Skeletal muscle tissue (tissue), 4 donors: ENCODE results near the gene NAIF1. TPM values are rescaled to one million over a fixed set of nuclear protein-coding genes. Genes with fewer than 3 reads are reported as not detected.
"Not testable (repeated sequence)": the region's sequence is repeated elsewhere in the genome, so short reads cannot be mapped to it uniquely, and the experiment has no call there.

Source experiments
- H3K27ac ChIP-seq: one replicate; pipeline ENCODE4 v1.7.0; 2013; ENCODE audit warnings: mild to moderate bottlenecking, low read depth, low read length, inconsistent platforms
- H3K27me3 ChIP-seq, 3 donors: one replicate each; pipeline ENCODE4 v1.7.0; 2013; ENCODE audit warnings: low read length in 3 of 3; ENCODE audit not compliant: control insufficient read depth in 3 of 3, insufficient read depth in 3 of 3
- H3K36me3 ChIP-seq, 3 donors: one replicate each; pipeline ENCODE4 v1.7.0; 2013; ENCODE audit warnings: low read length in 3 of 3; ENCODE audit not compliant: control insufficient read depth in 3 of 3, insufficient read depth in 3 of 3
- H3K4me1 ChIP-seq, 3 donors: one replicate each; pipeline ENCODE4 v1.7.0; 2013; ENCODE audit warnings: low read length in 3 of 3, mild to moderate bottlenecking in 3 of 3; ENCODE audit not compliant: control insufficient read depth in 3 of 3, insufficient read depth in 3 of 3
- H3K4me3 ChIP-seq, 3 donors: one replicate each; pipeline ENCODE4 v1.7.0; 2013; ENCODE audit warnings: low read length in 3 of 3
- H3K9ac ChIP-seq, 3 donors: one replicate each; pipeline ENCODE4 v1.7.0; 2013; ENCODE audit warnings: low read length in 3 of 3, mild to moderate bottlenecking in 3 of 3, moderate library complexity in 2 of 3, low read depth in 1 of 3
- H3K9me3 ChIP-seq, 3 donors: one replicate each; pipeline ENCODE4 v1.7.0; 2013; ENCODE audit warnings: low read length in 3 of 3; ENCODE audit not compliant: control insufficient read depth in 3 of 3
- total RNA-seq: library from RNA; depleted of rRNA; stranded (reverse); fragments of >200 nt; gene quantifications from one replicate; pipeline ENCODE4 v1.2.3, GENCODE V29; 2014
- donor health status: Osteomylitis.

NAIF1 gene, protein sequence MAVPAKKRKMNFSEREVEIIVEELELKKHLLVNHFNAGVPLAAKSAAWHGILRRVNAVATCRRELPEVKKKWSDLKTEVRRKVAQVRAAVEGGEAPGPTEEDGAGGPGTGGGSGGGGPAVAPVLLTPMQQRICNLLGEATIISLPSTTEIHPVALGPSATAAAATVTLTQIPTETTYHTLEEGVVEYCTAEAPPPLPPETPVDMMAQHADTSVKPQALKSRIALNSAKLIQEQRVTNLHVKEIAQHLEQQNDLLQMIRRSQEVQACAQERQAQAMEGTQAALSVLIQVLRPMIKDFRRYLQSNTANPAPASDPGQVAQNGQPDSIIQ
- total RNA-seq, result 8.9 TPM

DNA sequence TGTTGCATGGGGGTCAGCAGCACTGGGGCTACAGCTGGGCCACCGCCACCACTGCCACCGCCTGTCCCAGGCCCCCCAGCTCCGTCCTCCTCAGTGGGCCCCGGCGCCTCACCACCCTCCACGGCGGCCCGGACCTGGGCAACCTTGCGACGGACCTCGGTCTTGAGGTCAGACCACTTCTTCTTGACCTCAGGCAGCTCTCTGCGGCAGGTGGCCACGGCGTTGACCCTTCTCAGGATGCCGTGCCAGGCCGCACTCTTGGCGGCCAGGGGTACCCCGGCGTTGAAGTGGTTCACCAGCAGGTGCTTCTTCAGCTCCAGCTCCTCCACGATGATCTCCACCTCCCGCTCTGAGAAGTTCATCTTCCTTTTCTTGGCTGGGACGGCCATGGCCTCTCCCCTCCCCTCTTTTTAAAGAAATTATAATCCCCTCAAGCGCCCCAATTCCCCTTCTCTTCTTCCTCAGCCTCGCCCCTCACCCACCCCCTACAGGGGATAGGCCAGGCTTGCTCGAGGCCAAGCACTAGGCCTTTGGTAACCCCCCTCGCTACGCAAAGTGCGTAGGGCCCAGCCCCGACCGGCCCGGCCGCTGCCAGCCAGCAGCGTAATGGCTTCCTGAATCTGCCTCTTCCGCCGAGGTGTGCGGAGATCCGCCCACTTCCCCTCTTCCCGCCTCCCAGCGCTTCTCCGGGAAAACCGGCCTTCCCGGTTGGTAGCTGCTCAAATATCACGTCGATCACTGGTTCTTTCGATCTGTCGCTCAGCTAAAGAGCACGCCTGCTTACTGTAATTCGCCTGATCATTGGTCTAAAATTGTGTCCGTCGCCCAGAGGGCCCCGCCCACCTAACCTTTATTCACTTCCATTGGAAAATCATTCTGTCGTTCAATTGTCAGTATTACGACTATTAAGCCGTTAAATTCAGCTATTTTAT, at the start of gene NAIF1:
Gene NAIF1, minus strand, starts transcription at position 608 of the 932 bp plus-strand sequence. Its CDS starts 219 bp downstream, at position 389.
- H3K9me3 ChIP-seq, result no peaks in the 10 kb centered on the region
- peak within 1 kb of the TSS; percentile 85 to 99 (median 94) for H3K4me3 ChIP-seq
- H3K27ac ChIP-seq, result peak within 1 kb of the TSS; percentile 99
- no peaks in the 10 kb centered on the region for H3K27me3 ChIP-seq
- H3K9ac ChIP-seq, result peak within 1 kb of the TSS; percentile 87 to 99 (median 97)
- peaks cover 6 to 14% (median 10%) of the 10 kb centered on the region in 3 donors for H3K36me3 ChIP-seq
- H3K4me1 ChIP-seq, result peaks cover 32 to 42% (median 36%) of the 10 kb centered on the region in 3 donors

DNA sequence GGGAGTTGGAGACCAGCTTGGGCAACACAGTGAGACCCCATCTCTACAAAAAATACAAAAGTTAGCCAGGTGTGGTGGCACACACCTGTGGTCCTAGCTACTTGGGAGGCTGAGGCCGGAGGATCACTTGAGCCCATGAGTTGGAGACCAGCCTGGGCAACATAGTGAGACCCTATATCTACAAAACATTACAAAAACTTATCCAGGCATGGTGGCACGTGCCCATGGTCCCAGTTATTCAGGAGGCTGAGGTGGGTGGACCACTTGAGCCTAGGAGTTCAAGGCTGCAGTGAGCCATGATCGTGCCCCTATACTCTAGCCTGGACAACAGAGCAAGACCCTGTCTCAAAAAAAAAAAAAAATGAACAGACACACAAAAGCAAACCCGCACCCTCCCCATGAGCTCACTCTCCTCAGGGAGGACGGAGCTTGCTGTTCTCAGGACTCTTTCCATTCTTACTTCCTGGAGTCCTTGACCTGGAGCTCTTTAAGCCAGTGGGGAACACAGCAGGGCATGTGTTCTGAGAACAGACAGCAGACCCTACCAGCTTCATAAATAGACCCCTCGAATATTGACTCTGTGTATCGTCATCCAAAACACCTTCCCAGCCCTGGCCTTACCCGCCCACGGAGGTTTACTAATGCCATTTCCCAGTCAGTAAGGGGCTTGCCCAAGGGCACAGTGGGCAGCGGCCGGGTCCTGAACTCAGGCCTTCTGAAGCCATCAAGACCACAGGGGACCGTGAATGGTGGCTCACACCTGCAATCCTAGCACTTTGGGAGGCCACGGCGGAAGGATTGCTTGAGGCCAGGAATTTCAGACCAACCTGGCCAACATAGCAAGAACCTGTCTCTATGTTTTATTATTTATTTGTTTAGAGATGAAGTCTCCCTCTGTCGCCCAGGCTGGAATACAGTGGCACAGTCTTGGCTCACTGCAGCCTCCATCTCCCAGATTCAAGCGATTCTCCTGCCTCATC, 49.3 kb upstream of the NAIF1 start:
- H3K36me3 ChIP-seq, result peaks cover 2 to 13% (median 12%) of the 10 kb centered on the region in 3 donors
- no peak overlapping the region for H3K9ac ChIP-seq
- H3K4me3 ChIP-seq, result no peak overlapping the region
- no peak overlapping the region for H3K27ac ChIP-seq
- H3K9me3 ChIP-seq, result no peaks in the 10 kb centered on the region
- peaks cover 6 to 35% (median 28%) of the 10 kb centered on the region in 3 donors for H3K4me1 ChIP-seq
- H3K27me3 ChIP-seq, result no peaks in the 10 kb centered on the region

DNA sequence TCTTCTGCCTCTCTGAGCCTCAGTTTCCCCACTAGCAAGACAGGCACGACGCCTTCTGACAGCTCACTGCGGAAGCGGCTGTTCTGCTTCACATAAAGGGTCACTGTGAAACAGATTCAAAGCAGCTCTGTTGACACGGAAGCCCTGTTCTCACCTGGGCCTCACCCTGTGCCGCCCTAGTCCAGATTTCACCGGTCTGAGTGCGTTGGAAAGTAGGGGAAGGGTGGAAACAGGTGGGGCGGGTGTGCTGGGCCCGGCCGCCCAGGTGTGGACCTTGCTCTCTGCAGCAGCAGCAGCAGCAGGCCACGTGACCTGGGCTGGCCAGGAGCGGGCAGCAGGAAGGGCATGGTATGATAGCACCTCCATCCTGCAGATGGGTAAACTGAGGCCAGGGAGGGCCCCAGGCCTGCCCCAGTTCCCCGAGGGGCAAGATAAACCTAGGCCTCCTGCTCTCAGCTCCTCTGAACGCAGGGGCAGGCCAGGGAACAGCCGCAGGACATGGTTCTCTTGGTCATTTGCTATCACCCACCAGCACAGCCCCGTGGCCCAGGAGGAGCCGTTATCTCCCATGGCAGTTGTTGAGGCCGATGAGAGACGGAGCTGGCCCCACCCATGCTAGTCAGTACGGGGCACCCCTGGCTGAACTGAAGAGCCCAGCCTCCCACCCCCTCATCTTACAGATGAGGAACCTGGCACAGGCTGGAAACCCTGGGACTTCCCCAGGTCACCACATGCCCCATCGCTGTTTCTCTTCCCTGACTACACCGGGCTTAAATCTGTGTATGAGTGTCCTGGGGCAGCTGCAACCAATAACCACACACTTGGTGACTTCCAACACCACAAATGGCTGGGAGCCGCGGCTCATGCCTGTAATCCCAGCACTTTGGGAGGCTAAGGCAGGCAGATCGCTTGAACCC, 48.3 kb upstream of the NAIF1 start:
- H3K4me1 ChIP-seq, result peaks cover 14 to 37% (median 34%) of the 10 kb centered on the region in 3 donors
- no peak overlapping the region for H3K4me3 ChIP-seq
- H3K27ac ChIP-seq, result no peak overlapping the region
- no peak overlapping the region for H3K9ac ChIP-seq
- H3K9me3 ChIP-seq, result no peaks in the 10 kb centered on the region
- peaks cover 2 to 8% (median 5%) of the 10 kb centered on the region in 3 donors for H3K36me3 ChIP-seq
- no peaks in the 10 kb centered on the region for H3K27me3 ChIP-seq

DNA sequence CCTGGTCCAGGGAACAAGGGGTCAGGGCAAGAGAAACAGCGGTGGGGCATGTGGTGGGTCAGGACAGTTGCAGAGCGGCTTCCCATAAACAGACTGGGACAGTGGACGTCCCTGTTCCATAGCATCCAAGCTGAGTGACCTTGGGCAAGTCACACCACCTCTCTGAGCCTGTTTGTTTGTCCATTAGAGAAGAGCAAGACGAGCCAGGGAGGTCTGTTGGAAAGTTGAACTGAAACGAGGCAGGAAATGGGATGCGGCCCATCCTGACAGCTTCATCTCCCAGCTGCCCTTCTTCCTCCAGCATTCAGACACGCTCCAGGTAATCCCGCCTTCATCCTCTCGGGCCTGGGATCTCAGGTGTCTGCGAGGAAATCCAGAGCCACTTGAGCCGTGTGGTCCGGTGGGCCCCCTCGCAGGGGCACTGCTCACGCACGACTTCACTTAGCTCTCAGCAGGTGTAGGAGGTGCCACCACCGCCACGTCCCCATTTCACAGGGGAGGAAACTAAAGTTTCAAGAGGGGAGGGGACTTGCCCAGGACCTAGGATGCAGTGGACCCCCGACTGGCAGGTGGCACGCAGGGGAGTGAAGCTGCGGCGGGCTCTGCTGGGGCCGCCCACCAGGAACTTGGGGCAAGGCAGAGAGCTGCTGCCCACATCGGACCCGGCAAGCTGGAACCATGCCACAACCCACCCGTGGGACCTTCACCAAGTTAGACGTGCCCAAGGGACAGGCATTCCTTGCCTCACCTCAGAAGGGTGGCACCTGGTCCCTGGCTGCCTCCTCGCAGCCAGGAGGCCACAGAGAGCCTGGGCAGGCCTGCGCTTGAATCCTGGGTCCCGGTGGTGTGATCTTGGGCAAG, 47.4 kb upstream of the NAIF1 start:
- Histone ChIP-seq H3K36me3 (peaks cover 2 to 8% (median 5%) of the 10 kb centered on the region in 3 donors), H3K9me3 (no peaks in the 10 kb centered on the region), H3K27me3 (no peaks in the 10 kb centered on the region), H3K4me3 (no peak overlapping the region), H3K4me1 (peaks cover 19 to 45% (median 37%) of the 10 kb centered on the region in 3 donors), H3K27ac (no peak overlapping the region), H3K9ac (no peak overlapping the region)

DNA sequence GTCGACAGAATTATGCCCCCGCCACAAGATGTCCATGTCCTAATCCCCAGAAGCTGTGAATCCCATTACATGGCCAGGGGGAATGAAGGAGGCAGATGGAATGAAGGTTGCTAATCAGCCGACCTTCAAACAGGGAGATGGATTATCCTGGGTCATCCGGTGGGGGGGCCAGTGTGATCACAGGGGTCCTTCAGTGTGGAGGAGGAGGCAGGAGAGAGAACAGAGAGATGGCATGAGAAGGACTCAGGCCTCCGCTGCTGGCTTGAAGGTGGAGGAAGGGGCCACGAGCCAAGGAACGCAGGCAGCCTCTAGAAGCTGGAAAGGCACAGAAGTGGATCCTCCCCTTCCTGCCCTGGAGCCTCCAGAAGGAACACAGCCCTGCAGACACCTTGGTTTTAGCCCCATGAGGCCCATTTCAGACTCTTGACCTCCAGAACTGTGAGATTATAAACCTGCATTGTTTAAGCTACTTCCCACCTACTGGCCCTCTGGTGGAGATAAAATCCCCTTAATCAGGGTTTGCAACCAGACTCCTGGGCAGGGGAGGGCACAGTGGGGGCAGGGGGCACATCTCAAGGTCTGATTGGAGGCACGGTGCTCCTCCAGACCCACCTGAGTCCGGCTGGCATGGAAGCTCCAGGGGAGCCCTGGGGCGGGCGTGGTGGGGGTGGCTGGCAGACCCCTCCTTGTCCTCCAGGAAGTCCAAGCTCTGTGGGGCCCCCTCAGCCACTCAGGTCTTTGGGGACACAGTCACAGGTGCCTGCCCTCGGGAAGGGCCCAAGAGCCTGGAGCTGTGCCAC, 46.6 kb upstream of the NAIF1 start:
- H3K36me3 ChIP-seq, result peaks cover 2 to 9% (median 5%) of the 10 kb centered on the region in 3 donors
- H3K27ac ChIP-seq, result no peak overlapping the region
- H3K4me1 ChIP-seq, result peaks cover 23 to 47% (median 39%) of the 10 kb centered on the region in 3 donors
- H3K4me3 ChIP-seq, result no peak overlapping the region
- H3K9ac ChIP-seq, result no peak overlapping the region
- H3K27me3 ChIP-seq, result no peaks in the 10 kb centered on the region
- no peaks in the 10 kb centered on the region for H3K9me3 ChIP-seq

DNA sequence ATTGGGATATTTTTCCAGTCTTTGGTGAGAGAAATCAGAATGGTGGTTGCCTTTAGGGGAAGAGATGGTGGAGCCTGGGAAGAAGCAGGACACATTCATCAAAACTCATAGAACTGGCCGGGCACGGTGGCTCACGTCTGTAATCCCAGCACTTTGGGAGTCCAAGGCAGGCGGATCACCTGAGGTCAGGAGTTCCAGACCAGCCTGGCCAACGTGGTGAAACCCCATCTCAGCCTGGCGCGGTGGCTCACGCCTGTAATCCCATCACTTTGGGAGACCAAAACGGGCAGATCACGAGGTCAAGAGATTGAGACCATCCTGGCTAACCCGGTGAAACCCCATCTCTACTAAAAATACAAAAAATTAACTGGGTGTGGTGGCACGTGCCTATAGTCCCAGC, 44.6 kb upstream of the NAIF1 start:
- Histone ChIP-seq H3K27ac (peak overlapping the region; percentile 93), H3K4me1 (peaks cover 37 to 57% (median 48%) of the 10 kb centered on the region in 3 donors), H3K36me3 (peaks cover 13 to 25% (median 21%) of the 10 kb centered on the region in 3 donors)
- H3K4me3 ChIP-seq, H3K9ac ChIP-seq, H3K9me3 ChIP-seq, H3K27me3 ChIP-seq: not testable (repeated sequence)

DNA sequence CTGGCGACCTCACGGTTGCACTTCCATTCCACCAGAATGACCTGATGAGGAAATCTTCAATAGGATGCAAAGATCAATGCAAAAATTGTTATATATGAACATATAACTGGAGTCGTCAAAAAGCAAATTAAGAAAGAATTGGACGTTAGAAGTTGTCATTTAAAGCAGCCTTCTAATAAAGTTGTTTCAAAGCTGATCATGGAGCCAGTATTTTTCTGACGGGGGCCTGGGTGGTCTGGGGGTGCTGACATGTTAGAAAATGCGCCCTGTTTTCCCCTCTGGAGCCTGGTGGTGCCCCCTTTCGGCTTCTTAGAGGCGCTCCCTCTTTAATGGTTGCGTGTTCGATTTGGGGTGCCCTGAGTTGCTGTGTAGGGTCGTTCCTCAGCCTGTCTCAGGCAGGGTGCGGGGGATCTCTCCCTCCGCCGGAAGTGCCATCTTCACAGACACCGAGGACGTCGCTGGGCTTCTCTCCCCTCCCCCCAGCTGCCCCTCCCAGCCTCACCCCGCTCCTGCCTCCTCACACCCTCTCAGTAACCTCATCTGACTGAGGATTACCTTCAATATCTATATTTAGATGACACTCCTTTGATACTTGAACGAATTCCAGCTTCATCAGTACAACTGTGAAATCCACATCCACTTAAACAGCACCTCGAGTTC, 42.1 kb upstream of the NAIF1 start:
- Histone ChIP-seq H3K27ac (peak overlapping the region; percentile 93), H3K9me3 (no peaks in the 10 kb centered on the region), H3K36me3 (peaks cover 29 to 41% (median 38%) of the 10 kb centered on the region in 3 donors), H3K4me1 (peaks cover 56 to 77% (median 71%) of the 10 kb centered on the region in 3 donors), H3K4me3 (peak overlapping the region in 1 of 3 donors; percentile 1), H3K9ac (peak overlapping the region; percentile 63 to 69 (median 69)), H3K27me3 (no peaks in the 10 kb centered on the region)
